HG02642 (cell line): ENCODE measurements around the gene KRT84.

ENCODE experiments used
- ATAC-seq: cut with Tn5 transposase; IDR thresholded peaks from one replicate; pipeline ENCODE4 v1.9.1; 2021; ENCODE audit warnings: mild to moderate bottlenecking; ENCODE audit not compliant: unreplicated experiment, poor library complexity

Gene KRT84

GRCh38 chr12:52389313-52390207 lies 4.1 kb upstream of the KRT84 start:
- ATAC-seq, result no peak

GRCh38 chr12:52387859-52388258 lies 2.4 kb upstream of the KRT84 start:
- ATAC-seq, result no peak

GRCh38 chr12:52383331-52383730 lies 2.1 kb downstream of the KRT84 start:
- ATAC-seq, result no peak

- no peak for ATAC-seq
These were observed 2.6 kb downstream of the KRT84 start for GRCh38 chr12:52382854-52383253.

GRCh38 chr12:52381206-52381605 lies 4.2 kb downstream of the KRT84 start:
- no peak for ATAC-seq

GRCh38 chr12:52380271-52380694 lies 5.2 kb downstream of the KRT84 start:
- no peak for ATAC-seq

- ATAC-seq, result no peak
These were observed 5.9 kb downstream of the KRT84 start for GRCh38 chr12:52379536-52379935.

- no peak for ATAC-seq
These were observed 7.4 kb downstream of the KRT84 start for GRCh38 chr12:52378091-52378490.

- no peak for ATAC-seq
These were observed 8.2 kb downstream of the KRT84 start for GRCh38 chr12:52377266-52377665.

- no peak for ATAC-seq
These were observed 13.0 kb downstream of the KRT84 start for GRCh38 chr12:52372216-52373154.

- no peak for ATAC-seq
These were observed 13.7 kb downstream of the KRT84 start for GRCh38 chr12:52371716-52372115.

GRCh38 chr12:52370926-52371608 lies 14.4 kb downstream of the KRT84 start:
- ATAC-seq, result no peak

- no peak for ATAC-seq
These were observed 15.6 kb downstream of the KRT84 start for GRCh38 chr12:52369809-52370208.

- ATAC-seq, result no peak
These were observed 16.2 kb downstream of the KRT84 start for GRCh38 chr12:52369211-52369610.

GRCh38 chr12:52368508-52368907 lies 16.9 kb downstream of the KRT84 start:
- no peak for ATAC-seq

GRCh38 chr12:52367876-52368275 lies 17.6 kb downstream of the KRT84 start:
- ATAC-seq, result no peak

GRCh38 chr12:52366738-52367485 lies 18.5 kb downstream of the KRT84 start, which contains the start of gene KRT85:
TSS of gene KRT85 (minus strand) at chr12:52367481. CDS start at chr12:52367405, 76 bp downstream.
- ATAC-seq, result no peak

GRCh38 chr12:52364901-52365489 lies 20.5 kb downstream of the KRT84 start:
- ATAC-seq, result no peak

GRCh38 chr12:52364061-52364460 lies 21.4 kb downstream of the KRT84 start:
- ATAC-seq, result no peak
